A673 (cell line): ENCODE results near the gene EDA.

Experiments
- EZH2 ChIP-seq: fragments of 200-600 bp; sonication (generic); IDR thresholded peaks from 2 replicates; pipeline ENCODE4 v1.6.1; 2017; ENCODE audit warnings: borderline replicate concordance, low read depth, mild to moderate bottlenecking, mixed read lengths, antibody characterized with exemption, low read length; ENCODE audit not compliant: poor library complexity, severe bottlenecking
- TF ChIP-seq, protein P1 (sequence below): fragments of 300-800, 200-600 bp; sonication (generic); conservative IDR thresholded peaks from 2 replicates; pipeline ENCODE4 v1.5.1; 2017; ENCODE audit warnings: low read depth, mild to moderate bottlenecking, antibody characterized with exemption, low read length, moderate library complexity, mixed read lengths

DNA sequence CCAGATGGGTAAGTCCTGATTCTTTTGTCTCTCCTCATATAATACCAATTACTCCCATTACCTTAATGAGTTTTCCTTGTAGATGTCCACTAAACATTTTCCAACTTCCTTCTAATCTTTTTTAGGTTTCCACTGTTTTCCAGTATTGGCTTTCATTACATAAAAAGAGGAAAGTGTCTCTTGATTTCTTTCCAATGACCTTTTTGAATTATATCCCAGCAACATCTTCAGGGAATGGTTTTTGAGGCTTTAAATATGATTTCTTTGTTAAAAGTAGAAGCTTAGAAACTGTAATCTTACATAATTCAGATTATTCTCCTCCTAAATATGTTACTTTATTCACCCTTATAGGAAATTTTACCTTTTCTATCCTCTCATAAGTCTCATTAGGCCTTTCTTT is 298.9 kb downstream of the EDA start:
- TF ChIP-seq EZH2: no peak
- TF ChIP-seq, protein P1, sequence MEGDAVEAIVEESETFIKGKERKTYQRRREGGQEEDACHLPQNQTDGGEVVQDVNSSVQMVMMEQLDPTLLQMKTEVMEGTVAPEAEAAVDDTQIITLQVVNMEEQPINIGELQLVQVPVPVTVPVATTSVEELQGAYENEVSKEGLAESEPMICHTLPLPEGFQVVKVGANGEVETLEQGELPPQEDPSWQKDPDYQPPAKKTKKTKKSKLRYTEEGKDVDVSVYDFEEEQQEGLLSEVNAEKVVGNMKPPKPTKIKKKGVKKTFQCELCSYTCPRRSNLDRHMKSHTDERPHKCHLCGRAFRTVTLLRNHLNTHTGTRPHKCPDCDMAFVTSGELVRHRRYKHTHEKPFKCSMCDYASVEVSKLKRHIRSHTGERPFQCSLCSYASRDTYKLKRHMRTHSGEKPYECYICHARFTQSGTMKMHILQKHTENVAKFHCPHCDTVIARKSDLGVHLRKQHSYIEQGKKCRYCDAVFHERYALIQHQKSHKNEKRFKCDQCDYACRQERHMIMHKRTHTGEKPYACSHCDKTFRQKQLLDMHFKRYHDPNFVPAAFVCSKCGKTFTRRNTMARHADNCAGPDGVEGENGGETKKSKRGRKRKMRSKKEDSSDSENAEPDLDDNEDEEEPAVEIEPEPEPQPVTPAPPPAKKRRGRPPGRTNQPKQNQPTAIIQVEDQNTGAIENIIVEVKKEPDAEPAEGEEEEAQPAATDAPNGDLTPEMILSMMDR: no peak
